T-helper 1 cell treated with Interleukin-12 subunit alpha and Interleukin-12 subunit beta and Interleukin-4 antibody, amounts not matched to agents 30 ng/mL and 1 ng/mL, for 36 hours (primary cell): Measurements from ENCODE around the gene OBSL1. TPM values are rescaled to one million over a fixed set of nuclear protein-coding genes. Genes with fewer than 3 reads are reported as not detected.

ENCODE experiments used
- intact Hi-C: fragments of 100-400 bp; cut with micrococcal nuclease; formaldehyde crosslinking; loops from one replicate; pipeline ENCODE4 v1.15.1; 2024
- total RNA-seq: library from RNA; stranded (reverse); gene quantifications from 2 replicates; pipeline ENCODE4 v1.2.3, GENCODE V29; 2022

Gene OBSL1
- total RNA-seq, 1 donor from 2014 or later, result 0.25 TPM

DNA sequence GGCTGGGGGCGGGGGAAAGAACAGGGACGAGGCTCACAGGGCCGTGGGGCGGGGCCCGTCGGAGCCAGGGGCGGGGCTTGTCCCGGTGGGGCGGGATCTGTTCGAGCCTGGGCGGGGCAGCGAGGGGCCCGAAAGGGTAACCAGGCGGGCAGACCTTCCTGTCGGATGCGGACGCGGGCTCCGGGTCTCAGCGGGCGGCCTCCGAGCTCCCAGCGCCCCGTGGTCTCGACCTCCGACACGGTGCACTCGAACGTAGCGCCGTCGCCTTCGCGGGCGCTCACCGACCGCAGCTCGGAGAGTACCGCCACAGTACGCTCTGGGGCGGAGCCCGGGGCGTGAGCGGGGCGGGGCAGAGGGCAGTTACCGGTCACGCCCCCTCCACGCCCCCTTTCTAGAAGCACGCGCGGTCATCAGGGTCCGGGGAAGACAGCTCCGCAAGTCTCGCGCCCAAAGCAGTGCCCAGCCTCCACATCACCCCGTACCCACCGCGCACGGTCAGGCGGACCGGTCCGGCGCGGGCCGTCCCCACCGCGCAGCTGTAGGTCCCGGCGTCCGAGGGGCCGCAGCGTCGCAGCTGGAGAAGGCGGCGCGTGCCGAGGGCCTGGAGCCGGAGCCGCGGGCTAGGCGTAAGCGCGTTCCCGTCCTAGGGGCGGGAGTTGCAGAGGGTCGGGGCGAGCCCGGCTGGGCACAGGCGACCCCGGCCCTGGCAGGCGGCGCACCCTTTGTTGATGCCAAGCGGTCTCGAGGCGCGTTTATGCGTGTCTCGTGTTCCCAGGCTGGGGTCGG, 18.8 kb downstream of the OBSL1 start:
- intact Hi-C loops, result loop anchor here (1.0 to 2.0 kb wide), 6 partner anchors 9 to 1146 kb away; partner anchors contain the start of genes CHPF and GMPPA

DNA sequence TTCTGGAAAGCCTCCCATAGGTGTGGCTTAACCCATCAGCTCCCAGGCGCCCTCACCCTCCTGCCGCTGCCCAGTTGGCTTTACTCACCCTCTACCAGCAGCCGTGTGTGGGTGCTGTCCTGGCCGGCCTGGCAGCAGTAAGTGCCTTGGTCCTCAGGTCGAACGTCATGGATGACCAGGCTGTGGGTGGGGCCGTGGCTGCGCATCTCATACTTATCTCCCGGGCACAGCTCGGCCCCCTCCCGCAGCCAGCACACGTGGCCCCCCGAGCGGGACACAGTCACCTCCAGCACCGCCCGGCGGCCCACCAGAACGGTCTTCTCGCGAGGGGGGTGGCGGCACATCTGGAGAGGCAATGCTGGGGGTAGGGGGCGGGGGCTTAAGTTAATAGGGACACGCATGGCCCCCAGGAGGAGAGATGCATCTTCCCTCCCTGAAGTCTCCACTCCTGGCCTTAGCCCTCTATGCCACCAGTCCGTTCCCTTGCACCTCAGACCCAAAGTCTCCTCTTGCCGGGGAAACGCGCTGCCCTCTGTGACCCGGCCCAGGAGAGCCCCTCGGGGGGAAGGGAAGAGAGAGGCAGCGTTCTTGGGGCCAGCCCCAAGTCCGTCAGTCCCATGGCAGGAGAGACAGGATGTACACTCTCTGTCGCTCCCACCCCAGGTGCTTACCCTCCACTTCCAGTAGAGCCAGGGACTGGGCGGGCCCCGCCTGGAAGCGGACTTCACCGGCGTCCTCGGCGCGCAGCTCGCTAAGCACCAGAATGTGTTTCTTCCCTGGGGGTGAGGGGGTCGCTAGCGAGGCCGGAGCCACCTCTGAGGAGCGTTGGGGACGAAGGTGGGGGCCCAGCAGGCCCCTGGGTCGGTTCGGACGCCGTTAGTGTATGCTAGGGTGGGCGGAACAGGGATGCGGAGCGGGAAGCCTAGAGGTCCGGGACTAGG, 19.6 kb downstream of the OBSL1 start:
- intact Hi-C loops, result loop anchor here (1.0 to 2.0 kb wide), 6 partner anchors 8 to 1145 kb away; partner anchors contain the start of genes CHPF and GMPPA

GRCh38 chr2:219549619-219550018, 21.7 kb downstream of the OBSL1 start:
- intact Hi-C loops, result no loop called here

GRCh38 chr2:219548990-219549389, 22.3 kb downstream of the OBSL1 start:
- intact Hi-C loops, result no loop called here

GRCh38 chr2:219547621-219548020, 23.7 kb downstream of the OBSL1 start:
- intact Hi-C loops, result no loop called here

DNA sequence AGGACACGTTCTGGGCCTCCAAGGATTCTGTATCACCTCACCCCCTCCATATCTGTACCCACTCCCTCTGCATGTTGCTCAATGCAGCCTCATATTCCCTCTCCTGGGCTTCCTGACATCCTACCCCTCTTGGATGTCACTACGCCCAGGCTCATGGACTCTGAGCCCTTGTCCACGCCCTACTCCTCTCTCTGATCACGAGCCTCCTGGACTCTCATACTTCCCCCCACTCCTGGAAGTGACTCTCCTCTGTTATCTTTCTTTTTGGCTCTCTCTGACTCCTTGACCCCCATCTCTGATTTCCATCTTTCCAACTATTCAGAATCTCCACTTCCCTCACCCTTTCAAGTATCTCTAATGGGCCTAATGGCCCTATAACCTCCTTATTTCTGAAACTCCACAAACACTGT, 25.4 kb downstream of the OBSL1 start:
- intact Hi-C loops, result no loop called here

DNA sequence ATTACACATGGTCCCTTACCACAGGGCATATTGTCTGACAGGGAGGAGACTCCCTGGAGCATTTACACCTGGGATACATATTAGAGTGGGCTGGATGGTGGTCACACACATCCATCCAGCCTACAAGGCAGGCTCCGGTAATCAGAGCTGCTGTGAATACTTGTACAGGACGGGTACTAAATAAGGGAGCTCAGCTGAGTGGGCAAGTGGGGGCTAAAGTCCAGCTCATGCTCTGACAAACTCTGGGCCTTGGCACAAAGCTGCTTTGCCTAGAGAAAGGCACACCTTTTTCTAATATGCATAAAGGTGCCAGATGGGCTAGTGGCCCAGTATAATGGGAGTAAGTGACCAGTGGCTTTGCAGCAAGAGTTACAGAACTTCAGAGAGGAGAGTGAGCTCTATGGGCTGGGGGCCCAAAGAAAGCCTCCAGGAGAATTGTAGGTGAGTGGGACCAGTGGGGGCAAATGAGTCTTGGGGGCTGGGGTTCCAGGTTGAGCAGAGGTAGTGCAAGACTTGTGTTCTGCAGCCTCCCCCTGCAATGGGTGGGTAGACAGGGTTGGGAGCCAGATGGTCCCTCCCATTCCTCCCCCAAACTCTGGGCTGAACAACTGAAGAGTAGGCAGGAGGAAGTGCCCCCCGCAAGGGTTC, 25.9 kb downstream of the OBSL1 start:
- intact Hi-C loops, result no loop called here

- intact Hi-C loops, result loop anchor here (5.0 kb wide), 8 partner anchors 247 to 1973 kb away; partner anchors contain the start of genes AAMP, ANKZF1, ATG9A and CTDSP1
These were observed 26.8 kb downstream of the OBSL1 start for GRCh38 chr2:219544567-219544966.

- intact Hi-C loops, result loop anchor here (1.0 to 5.0 kb wide), 16 partner anchors 9 to 1974 kb away; partner anchors contain the start of genes AAMP, ANKZF1, ATG9A and CNOT9
These were observed 27.6 kb downstream of the OBSL1 start, which contains the start of the genes CHPF and TMEM198 for GRCh38 chr2:219543596-219544358. CHPF (minus strand) TSS chr2:219543809; CDS start chr2:219543538, 271 bp downstream. TMEM198 (plus strand) TSS chr2:219544028; CDS start chr2:219544728, 700 bp downstream.

GRCh38 chr2:219542931-219543595, 28.3 kb downstream of the OBSL1 start:
- intact Hi-C loops, result loop anchor here (1.0 to 5.0 kb wide), 16 partner anchors 9 to 1974 kb away; partner anchors contain the start of genes AAMP, ANKZF1, ATG9A and CNOT9

DNA sequence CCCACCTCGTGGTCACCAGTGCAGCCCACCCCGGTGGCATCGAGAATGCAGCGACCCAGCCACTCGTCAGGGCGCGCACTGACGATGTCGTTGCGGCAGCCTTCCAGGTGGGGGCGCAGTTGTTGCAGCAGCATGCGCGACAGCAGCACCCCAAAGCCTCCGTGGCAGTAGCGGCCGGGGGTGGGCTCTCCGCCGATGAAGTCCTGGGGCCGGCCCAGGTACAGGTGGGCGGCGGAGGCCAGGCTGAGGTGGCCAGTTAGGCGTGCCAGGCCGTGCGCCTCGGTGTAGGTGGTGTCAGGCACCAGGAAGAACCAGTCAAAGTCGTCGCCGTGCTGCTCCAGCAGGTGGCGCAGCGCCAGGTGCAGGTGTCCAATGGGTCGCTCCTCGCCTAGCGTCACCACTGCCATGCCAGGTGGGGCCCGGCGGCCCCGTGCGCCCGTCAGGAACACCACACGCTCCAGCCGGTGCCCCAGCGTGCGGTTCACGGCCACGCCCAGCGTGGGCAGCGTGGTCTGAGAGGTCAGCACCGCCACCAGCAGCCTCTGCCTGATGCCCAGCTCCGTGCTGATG, 29.6 kb downstream of the OBSL1 start:
- intact Hi-C loops, result loop anchor here (1.0 to 5.0 kb wide), 14 partner anchors 11 to 1976 kb away; partner anchors contain the start of genes AAMP, ANKZF1, ATG9A and CTDSP1

- intact Hi-C loops, result loop anchor here (1.0 to 5.0 kb wide), 11 partner anchors 11 to 1976 kb away; partner anchors contain the start of genes AAMP, ANKZF1, ATG9A and CTDSP1
These were observed 30.4 kb downstream of the OBSL1 start for GRCh38 chr2:219540784-219541504.

GRCh38 chr2:219539926-219540678, 31.2 kb downstream of the OBSL1 start:
- intact Hi-C loops, result loop anchor here (5.0 kb wide), 8 partner anchors 243 to 1977 kb away; partner anchors contain the start of genes AAMP, ANKZF1, ATG9A and CTDSP1

GRCh38 chr2:219538956-219539788, 32.2 kb downstream of the OBSL1 start:
- intact Hi-C loops, result no loop called here

GRCh38 chr2:219538504-219538951, 32.8 kb downstream of the OBSL1 start:
- intact Hi-C loops, result no loop called here
